Measurements from ENCODE around the gene CLOCK. TPM values are rescaled to one million over a fixed set of nuclear protein-coding genes. Genes with fewer than 3 reads are reported as not detected.

Gene CLOCK
- total RNA-seq, 1 experiment from 2014 or later, result 9.5 TPM

GRCh38 chr4:55507612-55508011 is 39.1 kb downstream of the CLOCK start:
- DNase-seq, result no peak
- H3K4me1 Mint-ChIP-seq (ENCODE audit: low read depth, unreplicated experiment), result peaks cover 6% of the 10 kb centered on the region
- H3K27me3 Mint-ChIP-seq (ENCODE audit: insufficient read depth, unreplicated experiment), result no peaks in the 10 kb centered on the region
- H3K4me3 ChIP-seq (ENCODE audit: low read depth, low read length), result no peak overlapping the region
- ChIA-PET POLR2A (no interaction called here), CTCF (no interaction called here)
- intact Hi-C loops (cut with micrococcal nuclease; ENCODE audit: unreplicated experiment), result no loop called here
- BruUV-seq (replicated peaks), result no TSS peak
- H3K36me3 Mint-ChIP-seq (ENCODE audit: insufficient read depth, unreplicated experiment), result no peaks in the 10 kb centered on the region
- no peaks in the 10 kb centered on the region for H3K27me3 ChIP-seq (replicated peaks; ENCODE audit: control insufficient read depth, insufficient read depth, low read length)
- no peak overlapping the region for H3K27ac Mint-ChIP-seq (ENCODE audit: unreplicated experiment)
- H3K4me3 Mint-ChIP-seq (ENCODE audit: unreplicated experiment), result no peak overlapping the region
- H3K36me3 ChIP-seq (ENCODE audit: control insufficient read depth, insufficient read depth, low read length), result no peaks in the 10 kb centered on the region; the same call in 1 of the 2 replicates
- H3K9me3 Mint-ChIP-seq (ENCODE audit: unreplicated experiment), result no peaks in the 10 kb centered on the region
- TF ChIP-seq, protein P1, sequence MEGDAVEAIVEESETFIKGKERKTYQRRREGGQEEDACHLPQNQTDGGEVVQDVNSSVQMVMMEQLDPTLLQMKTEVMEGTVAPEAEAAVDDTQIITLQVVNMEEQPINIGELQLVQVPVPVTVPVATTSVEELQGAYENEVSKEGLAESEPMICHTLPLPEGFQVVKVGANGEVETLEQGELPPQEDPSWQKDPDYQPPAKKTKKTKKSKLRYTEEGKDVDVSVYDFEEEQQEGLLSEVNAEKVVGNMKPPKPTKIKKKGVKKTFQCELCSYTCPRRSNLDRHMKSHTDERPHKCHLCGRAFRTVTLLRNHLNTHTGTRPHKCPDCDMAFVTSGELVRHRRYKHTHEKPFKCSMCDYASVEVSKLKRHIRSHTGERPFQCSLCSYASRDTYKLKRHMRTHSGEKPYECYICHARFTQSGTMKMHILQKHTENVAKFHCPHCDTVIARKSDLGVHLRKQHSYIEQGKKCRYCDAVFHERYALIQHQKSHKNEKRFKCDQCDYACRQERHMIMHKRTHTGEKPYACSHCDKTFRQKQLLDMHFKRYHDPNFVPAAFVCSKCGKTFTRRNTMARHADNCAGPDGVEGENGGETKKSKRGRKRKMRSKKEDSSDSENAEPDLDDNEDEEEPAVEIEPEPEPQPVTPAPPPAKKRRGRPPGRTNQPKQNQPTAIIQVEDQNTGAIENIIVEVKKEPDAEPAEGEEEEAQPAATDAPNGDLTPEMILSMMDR (IDR thresholded peaks at IDR 0.05; ENCODE audit: insufficient read depth in 1 of 2, low read depth in 1 of 2, low read length in 1 of 2, severe bottlenecking in 1 of 2, unreplicated experiment in 1 of 2), result no peak
- H3K9me3 ChIP-seq, result no peaks in the 10 kb centered on the region; the same call in 1 of the 2 replicates
- peaks cover 6% of the 10 kb centered on the region for H3K4me1 ChIP-seq

GRCh38 chr4:55503169-55503568 is 43.5 kb downstream of the CLOCK start:
- no peak overlapping the region for H3K4me3 ChIP-seq (ENCODE audit: low read depth, low read length)
- Mint-ChIP-seq H3K27ac (ENCODE audit: unreplicated experiment) (no peak overlapping the region), H3K4me3 (ENCODE audit: unreplicated experiment) (no peak overlapping the region), H3K27me3 (ENCODE audit: insufficient read depth, unreplicated experiment) (no peaks in the 10 kb centered on the region), H3K36me3 (ENCODE audit: insufficient read depth, unreplicated experiment) (no peaks in the 10 kb centered on the region), H3K9me3 (ENCODE audit: unreplicated experiment) (no peaks in the 10 kb centered on the region), H3K4me1 (ENCODE audit: low read depth, unreplicated experiment) (peaks cover 6% of the 10 kb centered on the region)
- ChIA-PET CTCF (no interaction called here), POLR2A (no interaction called here)
- no peaks in the 10 kb centered on the region for H3K27me3 ChIP-seq (replicated peaks; ENCODE audit: control insufficient read depth, insufficient read depth, low read length)
- intact Hi-C loops (cut with micrococcal nuclease; ENCODE audit: unreplicated experiment), result no loop called here
- H3K36me3 ChIP-seq (ENCODE audit: control insufficient read depth, insufficient read depth, low read length), result no peaks in the 10 kb centered on the region; the same call in 1 of the 2 replicates
- no peak for DNase-seq
- TF ChIP-seq, protein P1 (IDR thresholded peaks at IDR 0.05; ENCODE audit: insufficient read depth in 1 of 2, low read depth in 1 of 2, low read length in 1 of 2, severe bottlenecking in 1 of 2, unreplicated experiment in 1 of 2), result no peak
- BruUV-seq (replicated peaks), result no TSS peak
- H3K4me1 ChIP-seq, result peaks cover 6% of the 10 kb centered on the region
- no peaks in the 10 kb centered on the region; the same call in 1 of the 2 replicates for H3K9me3 ChIP-seq

GRCh38 chr4:55500072-55500471 is 46.6 kb downstream of the CLOCK start:
- ChIA-PET CTCF (no interaction called here), POLR2A (no interaction called here)
- no peaks in the 10 kb centered on the region for H3K36me3 ChIP-seq (ENCODE audit: control insufficient read depth, insufficient read depth, low read length)
- H3K27me3 ChIP-seq (replicated peaks; ENCODE audit: control insufficient read depth, insufficient read depth, low read length), result no peaks in the 10 kb centered on the region
- no TSS peak for BruUV-seq (replicated peaks)
- TF ChIP-seq, protein P1 (IDR thresholded peaks at IDR 0.05; ENCODE audit: insufficient read depth in 1 of 2, low read depth in 1 of 2, low read length in 1 of 2, severe bottlenecking in 1 of 2, unreplicated experiment in 1 of 2), result no peak
- no peaks in the 10 kb centered on the region for H3K4me1 Mint-ChIP-seq (ENCODE audit: low read depth, unreplicated experiment)
- intact Hi-C loops (cut with micrococcal nuclease; ENCODE audit: unreplicated experiment), result no loop called here
- H3K27ac Mint-ChIP-seq (ENCODE audit: unreplicated experiment), result no peak overlapping the region
- no peak overlapping the region for H3K4me3 ChIP-seq (ENCODE audit: low read depth, low read length)
- H3K36me3 Mint-ChIP-seq (ENCODE audit: insufficient read depth, unreplicated experiment), result no peaks in the 10 kb centered on the region
- no peak overlapping the region for H3K4me3 Mint-ChIP-seq (ENCODE audit: unreplicated experiment)
- no peaks in the 10 kb centered on the region; the same call in 1 of the 2 replicates for H3K4me1 ChIP-seq
- no peaks in the 10 kb centered on the region for H3K27me3 Mint-ChIP-seq (ENCODE audit: insufficient read depth, unreplicated experiment)
- H3K9me3 ChIP-seq, result no peaks in the 10 kb centered on the region
- H3K9me3 Mint-ChIP-seq (ENCODE audit: unreplicated experiment), result no peaks in the 10 kb centered on the region
- no peak for DNase-seq
